Measurements from ENCODE around the gene ECHS1.

ECHS1 gene

GRCh38 chr10:133358162-133358924 lies 14.8 kb downstream of the ECHS1 start:
- no peak for DNase-seq (ENCODE audit: low read depth in 2 of 2)

- peak; percentile 50 to 69 for DNase-seq (ENCODE audit: low read depth in 2 of 2)
These were observed 15.6 kb downstream of the ECHS1 start, which contains the start of gene FUOM for GRCh38 chr10:133357285-133358161. Gene FUOM (minus strand): TSS chr10:133358019. CDS start chr10:133358007, 12 bp downstream.

GRCh38 chr10:133356549-133357284 lies 16.4 kb downstream of the ECHS1 start:
- no peak for DNase-seq (ENCODE audit: low read depth in 2 of 2)

GRCh38 chr10:133355991-133356390 lies 17.2 kb downstream of the ECHS1 start:
- no peak for DNase-seq (ENCODE audit: low read depth in 2 of 2)

GRCh38 chr10:133355266-133355665 lies 17.9 kb downstream of the ECHS1 start:
- DNase-seq (ENCODE audit: low read depth in 2 of 2) = no peak

GRCh38 chr10:133354672-133355240 lies 18.4 kb downstream of the ECHS1 start:
- DNase-seq (ENCODE audit: low read depth in 2 of 2) = no peak

- DNase-seq (ENCODE audit: low read depth in 2 of 2) = no peak
These were observed 19.1 kb downstream of the ECHS1 start for GRCh38 chr10:133353988-133354605.

- no peak for DNase-seq (ENCODE audit: low read depth in 2 of 2)
These were observed 19.8 kb downstream of the ECHS1 start for GRCh38 chr10:133353202-133353959.

GRCh38 chr10:133351408-133352318 lies 21.5 kb downstream of the ECHS1 start:
- DNase-seq (ENCODE audit: low read depth in 2 of 2) = no peak

GRCh38 chr10:133350950-133351329 lies 22.2 kb downstream of the ECHS1 start:
- no peak for DNase-seq (ENCODE audit: low read depth in 2 of 2)

GRCh38 chr10:133350283-133350949 lies 22.7 kb downstream of the ECHS1 start:
- DNase-seq (ENCODE audit: low read depth in 2 of 2) = no peak

- no peak for DNase-seq (ENCODE audit: low read depth in 2 of 2)
These were observed 23.6 kb downstream of the ECHS1 start for GRCh38 chr10:133349577-133350011.

GRCh38 chr10:133349160-133349568 lies 24.0 kb downstream of the ECHS1 start:
- DNase-seq (ENCODE audit: low read depth in 2 of 2) = no peak

- no peak for DNase-seq (ENCODE audit: low read depth in 2 of 2)
These were observed 25.2 kb downstream of the ECHS1 start for GRCh38 chr10:133347710-133348517.

GRCh38 chr10:133346413-133346812 lies 26.7 kb downstream of the ECHS1 start:
- DNase-seq (ENCODE audit: low read depth in 2 of 2) = no peak

GRCh38 chr10:133344236-133344635 lies 28.9 kb downstream of the ECHS1 start:
- no peak for DNase-seq (ENCODE audit: low read depth in 2 of 2)

- DNase-seq (ENCODE audit: low read depth in 2 of 2) = no peak
These were observed 29.6 kb downstream of the ECHS1 start for GRCh38 chr10:133343558-133343957.

GRCh38 chr10:133342942-133343341 lies 30.2 kb downstream of the ECHS1 start:
- no peak for DNase-seq (ENCODE audit: low read depth in 2 of 2)

All from stimulated activated CD8-positive, alpha-beta memory T cell treated with anti-CD3 and anti-CD28 coated beads, Interleukin-7, amount 100 ng/mL, for 4 hours (primary cell).